H1 (cell line): ENCODE data around the gene SH3RF2. TPM values are rescaled to one million over a fixed set of nuclear protein-coding genes. Genes with fewer than 3 reads are reported as not detected.

ENCODE experiments used
- CHD2 ChIP-seq: IDR thresholded peaks from 2 replicates; pipeline ENCODE4 v1.6.1; 2012; ENCODE audit warnings: low read length, improper control_type of control experiment
- EGR1 ChIP-seq: IDR thresholded peaks from 2 replicates; pipeline ENCODE4 v1.6.1; 2011; ENCODE audit warnings: low read depth, low read length, borderline replicate concordance
- JUND ChIP-seq: IDR thresholded peaks from 2 replicates; pipeline ENCODE4 v1.6.1; 2011; ENCODE audit warnings: mild to moderate bottlenecking, improper control_type of control experiment, low read length
- TAF1 ChIP-seq: IDR thresholded peaks from 2 replicates; pipeline ENCODE4 v1.6.1; 2011; ENCODE audit warnings: mild to moderate bottlenecking, low read depth, low read length
- polyA plus RNA-seq, 7 experiments: library from polyadenylated mRNA; depleted of rRNA in 3 of 7; stranded (reverse) in 5 of 7; unstranded in 2 of 7; fragments of >200 nt in 5 of 7; fragments of 200-250 nt in 2 of 7; gene quantifications; 1 replicate in 5 of 7; 2 replicates in 1 of 7; 4 replicates in 1 of 7; pipeline versions ENCODE4 v1.2.1 to v1.2.3, GENCODE V29; 2011 to 2013; ENCODE audit warnings: missing spikeins in 2 of 7, mixed read lengths in 2 of 7
- total RNA-seq: library from RNA; stranded (reverse); fragmentation: NEBNext Ultra II Directional; extraction: Animal tissue kit (Norgen Biotek cat#: 25700); gene quantifications from 2 replicates; pipeline ENCODE4 v1.2.1, GENCODE V29; 2021
- TF ChIP-seq, protein P1 (sequence below): IDR thresholded peaks from 2 replicates; pipeline ENCODE4 v1.6.1; 2012; ENCODE audit warnings: low read length, inconsistent platforms

The SH3RF2 gene
- total and polyA plus RNA-seq, 2 of the 8 experiments (the other 6 are each of a cell fraction or from before 2014, with no cell fraction given) = 0.80 to 0.95 TPM

GRCh38 chr5:146084376-146084775, 148.0 kb downstream of the SH3RF2 start (continued):
- TF ChIP-seq EGR1 (no peak), CHD2 (no peak), TAF1 (no peak), JUND (no peak)
- TF ChIP-seq, protein P1, sequence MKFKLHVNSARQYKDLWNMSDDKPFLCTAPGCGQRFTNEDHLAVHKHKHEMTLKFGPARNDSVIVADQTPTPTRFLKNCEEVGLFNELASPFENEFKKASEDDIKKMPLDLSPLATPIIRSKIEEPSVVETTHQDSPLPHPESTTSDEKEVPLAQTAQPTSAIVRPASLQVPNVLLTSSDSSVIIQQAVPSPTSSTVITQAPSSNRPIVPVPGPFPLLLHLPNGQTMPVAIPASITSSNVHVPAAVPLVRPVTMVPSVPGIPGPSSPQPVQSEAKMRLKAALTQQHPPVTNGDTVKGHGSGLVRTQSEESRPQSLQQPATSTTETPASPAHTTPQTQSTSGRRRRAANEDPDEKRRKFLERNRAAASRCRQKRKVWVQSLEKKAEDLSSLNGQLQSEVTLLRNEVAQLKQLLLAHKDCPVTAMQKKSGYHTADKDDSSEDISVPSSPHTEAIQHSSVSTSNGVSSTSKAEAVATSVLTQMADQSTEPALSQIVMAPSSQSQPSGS = no peak
